DOHH2 (cell line): ENCODE results near the gene ZBTB40.

Experiments used
- H3F3A ChIP-seq: fragments of 200-600 bp; sonication (generic), shearing (Covaris generic); 2 replicates; pipeline ENCODE4 v1.6.0; 2016; ENCODE audit warnings: antibody characterized with exemption, mild to moderate bottlenecking; ENCODE audit not compliant: control insufficient read depth, insufficient read depth
- H3K27ac ChIP-seq: fragments of 200-600 bp; sonication (generic); 2 replicates; pipeline ENCODE4 v1.5.1; 2014; ENCODE audit warnings: low read depth, mild to moderate bottlenecking, low read length, moderate library complexity
- H3K27me3 ChIP-seq: fragments of 200-600 bp; sonication (generic); 2 replicates; pipeline ENCODE4 v1.6.1; 2014; ENCODE audit warnings: mild to moderate bottlenecking, low read length, mixed read lengths; ENCODE audit not compliant: control insufficient read depth
- H3K36me3 ChIP-seq: fragments of 200-600 bp; sonication (generic); 2 replicates; pipeline ENCODE4 v1.6.1; 2014; ENCODE audit warnings: mild to moderate bottlenecking, low read length, moderate library complexity, mixed read lengths; ENCODE audit not compliant: control insufficient read depth
- H3K4me1 ChIP-seq: fragments of 200-600 bp; sonication (generic); 2 replicates; pipeline ENCODE4 v1.6.1; 2014; ENCODE audit warnings: mild to moderate bottlenecking, low read length, mixed read lengths; ENCODE audit not compliant: control insufficient read depth
- H3K4me2 ChIP-seq: fragments of 200-600 bp; sonication (generic); 2 replicates; pipeline ENCODE4 v1.6.0; 2014; ENCODE audit warnings: mild to moderate bottlenecking, low read length, moderate library complexity
- H3K4me3 ChIP-seq: fragments of 200-600 bp; sonication (generic); 2 replicates; pipeline ENCODE4 v1.5.1; 2014; ENCODE audit warnings: mild to moderate bottlenecking, low read length, mixed read lengths
- H3K79me2 ChIP-seq: fragments of 200-600 bp; sonication (generic); 2 replicates; pipeline ENCODE4 v1.6.1; 2014; ENCODE audit warnings: mild to moderate bottlenecking, low read length, mixed read lengths; ENCODE audit not compliant: control insufficient read depth
- H3K9me2 ChIP-seq: fragments of 200-600 bp; sonication (generic); replicated peaks from 2 replicates; pipeline ENCODE4 v1.6.1; 2014; ENCODE audit warnings: mild to moderate bottlenecking, low read length, mixed read lengths; ENCODE audit not compliant: control insufficient read depth
- H3K9me3 ChIP-seq: fragments of 200-600 bp; sonication (generic); 2 replicates; pipeline ENCODE4 v1.6.1; 2014; ENCODE audit warnings: antibody characterized with exemption, low read length, mixed read lengths; ENCODE audit not compliant: control insufficient read depth, insufficient read depth
- H4K20me1 ChIP-seq: fragments of 200-600 bp; sonication (generic); 2 replicates; pipeline ENCODE4 v1.6.0; 2014; ENCODE audit warnings: low read depth, mild to moderate bottlenecking, antibody characterized with exemption, low read length, moderate library complexity; ENCODE audit not compliant: control insufficient read depth, insufficient read depth
- EZH2phosphoT487 ChIP-seq: fragments of 200-600 bp; sonication (generic); IDR thresholded peaks from 2 replicates; pipeline ENCODE4 v1.6.1; 2017; ENCODE audit warnings: borderline replicate concordance, mild to moderate bottlenecking, antibody characterized with exemption, low read length, moderate library complexity, mixed read lengths
- TF ChIP-seq, protein P1 (sequence below): fragments of 200-600 bp; sonication (generic); IDR thresholded peaks from one replicate; pipeline ENCODE4 v1.5.1; 2014; ENCODE audit warnings: antibody characterized with exemption, mild to moderate bottlenecking, low read depth, low read length; ENCODE audit not compliant: poor library complexity, severe bottlenecking

Gene ZBTB40

DNA sequence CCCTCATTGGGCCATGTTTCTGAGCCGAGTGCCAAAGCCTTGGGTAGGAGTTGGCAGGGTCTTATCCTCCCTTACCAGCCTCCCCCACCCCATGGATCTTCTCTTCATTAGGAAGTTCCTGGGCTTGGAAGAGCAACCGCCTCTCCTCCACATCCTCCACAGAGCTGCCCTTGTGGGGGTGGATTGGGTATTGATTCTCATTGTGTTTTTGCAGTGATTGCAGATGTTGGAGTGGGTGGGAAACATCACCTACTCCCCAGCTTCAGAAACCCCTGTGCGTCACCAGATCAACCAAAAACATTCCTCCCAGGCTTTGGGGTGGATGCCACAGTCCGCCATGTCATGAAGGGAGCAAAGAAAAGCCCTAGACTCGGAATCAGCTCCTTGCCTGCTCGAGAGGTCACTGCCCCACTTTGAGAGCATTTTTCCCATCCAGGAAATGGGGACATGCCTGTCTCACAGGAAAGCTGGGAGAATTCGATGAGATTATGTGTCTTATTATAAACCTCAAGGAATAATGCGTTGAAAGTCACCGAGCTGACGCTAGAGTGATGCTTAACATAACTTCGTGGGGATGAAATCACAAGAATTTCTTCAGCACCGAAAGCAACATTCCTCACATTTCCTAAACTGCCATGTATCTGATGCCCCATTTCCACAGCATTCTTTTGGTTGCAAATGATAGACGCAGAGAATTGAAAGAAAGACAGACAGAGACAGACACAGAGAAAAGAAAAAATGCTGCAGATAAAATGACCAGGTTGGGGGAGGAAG lies 44.7 kb upstream of the ZBTB40 start:
- no peaks in the 10 kb centered on the region for H3K4me1 ChIP-seq
- no peaks in the 10 kb centered on the region for H4K20me1 ChIP-seq
- no peaks in the 10 kb centered on the region for H3K9me3 ChIP-seq
- H3K79me2 ChIP-seq, result no peaks in the 10 kb centered on the region
- 0 out of 2 replicates have a peak, but pooled peaks cover 2% of the 10 kb centered on the region for H3K27me3 ChIP-seq
- H3K4me3 ChIP-seq, result no peak overlapping the region
- H3K36me3 ChIP-seq, result no peaks in the 10 kb centered on the region
- no peaks in the 10 kb centered on the region for H3F3A ChIP-seq
- no peaks in the 10 kb centered on the region for H3K9me2 ChIP-seq
- H3K4me2 ChIP-seq, result no peak overlapping the region
- TF ChIP-seq EZH2phosphoT487, result no peak
- TF ChIP-seq, protein P1, sequence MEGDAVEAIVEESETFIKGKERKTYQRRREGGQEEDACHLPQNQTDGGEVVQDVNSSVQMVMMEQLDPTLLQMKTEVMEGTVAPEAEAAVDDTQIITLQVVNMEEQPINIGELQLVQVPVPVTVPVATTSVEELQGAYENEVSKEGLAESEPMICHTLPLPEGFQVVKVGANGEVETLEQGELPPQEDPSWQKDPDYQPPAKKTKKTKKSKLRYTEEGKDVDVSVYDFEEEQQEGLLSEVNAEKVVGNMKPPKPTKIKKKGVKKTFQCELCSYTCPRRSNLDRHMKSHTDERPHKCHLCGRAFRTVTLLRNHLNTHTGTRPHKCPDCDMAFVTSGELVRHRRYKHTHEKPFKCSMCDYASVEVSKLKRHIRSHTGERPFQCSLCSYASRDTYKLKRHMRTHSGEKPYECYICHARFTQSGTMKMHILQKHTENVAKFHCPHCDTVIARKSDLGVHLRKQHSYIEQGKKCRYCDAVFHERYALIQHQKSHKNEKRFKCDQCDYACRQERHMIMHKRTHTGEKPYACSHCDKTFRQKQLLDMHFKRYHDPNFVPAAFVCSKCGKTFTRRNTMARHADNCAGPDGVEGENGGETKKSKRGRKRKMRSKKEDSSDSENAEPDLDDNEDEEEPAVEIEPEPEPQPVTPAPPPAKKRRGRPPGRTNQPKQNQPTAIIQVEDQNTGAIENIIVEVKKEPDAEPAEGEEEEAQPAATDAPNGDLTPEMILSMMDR, result no peak
- no peak overlapping the region for H3K27ac ChIP-seq

DNA sequence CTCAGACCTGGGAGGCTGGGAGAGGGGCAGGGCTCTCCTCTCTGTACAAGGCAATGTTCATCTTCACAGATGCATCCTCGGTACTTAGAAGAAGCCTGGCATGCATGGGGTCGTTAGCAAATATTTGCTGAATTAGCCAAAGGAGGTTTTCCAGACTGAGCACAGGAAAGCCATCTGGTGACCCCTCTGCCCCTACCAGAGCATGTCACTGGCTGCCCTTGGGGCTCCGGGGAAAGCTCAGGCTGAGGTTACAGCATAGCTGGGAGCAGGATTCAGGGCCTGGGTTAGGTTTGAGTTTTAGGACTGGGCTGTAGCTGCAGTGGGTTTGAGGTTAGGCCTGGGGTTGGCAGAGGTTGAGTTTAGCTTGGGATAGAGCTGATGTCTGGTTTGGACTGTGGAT lies 43.4 kb upstream of the ZBTB40 start:
- TF ChIP-seq EZH2phosphoT487, result no peak
- TF ChIP-seq, protein P1, result no peak
- Histone ChIP-seq H3K4me3 (no peak overlapping the region), H3K79me2 (no peaks in the 10 kb centered on the region), H3K27me3 (0 out of 2 replicates have a peak, but pooled peaks cover 2% of the 10 kb centered on the region), H3K27ac (no peak overlapping the region), H3K9me3 (no peaks in the 10 kb centered on the region), H3K4me2 (no peak overlapping the region), H3K36me3 (no peaks in the 10 kb centered on the region), H3F3A (no peaks in the 10 kb centered on the region), H3K9me2 (no peaks in the 10 kb centered on the region), H4K20me1 (no peaks in the 10 kb centered on the region), H3K4me1 (no peaks in the 10 kb centered on the region)

DNA sequence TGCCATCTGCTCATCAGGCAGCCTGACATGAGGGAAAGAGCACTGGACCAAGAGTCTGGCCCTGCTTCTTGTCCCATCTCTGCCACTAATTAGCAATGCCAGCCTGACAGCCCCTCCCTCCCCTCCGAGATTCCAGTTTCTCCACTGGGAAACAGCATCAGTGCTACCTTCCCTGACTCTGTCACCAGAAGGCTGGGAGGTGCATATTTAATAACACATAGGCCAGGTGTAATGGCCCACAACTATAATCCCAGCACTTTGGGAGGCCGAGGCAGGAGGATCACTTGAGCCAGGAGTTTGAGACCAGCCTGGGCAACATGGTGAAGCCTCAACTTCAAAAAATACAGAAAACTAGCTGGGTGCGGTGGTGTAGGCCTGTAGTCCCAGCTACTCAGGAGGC lies 41.2 kb upstream of the ZBTB40 start:
- H3K4me2 ChIP-seq, result no peak overlapping the region
- no peaks in the 10 kb centered on the region for H3K9me2 ChIP-seq
- H3K27ac ChIP-seq, result no peak overlapping the region
- H3K79me2 ChIP-seq, result no peaks in the 10 kb centered on the region
- H3K4me1 ChIP-seq, result no peaks in the 10 kb centered on the region
- TF ChIP-seq EZH2phosphoT487, result no peak
- TF ChIP-seq, protein P1, result no peak
- H4K20me1 ChIP-seq, result no peaks in the 10 kb centered on the region
- no peaks in the 10 kb centered on the region for H3F3A ChIP-seq
- H3K36me3 ChIP-seq, result no peaks in the 10 kb centered on the region
- no peak overlapping the region for H3K4me3 ChIP-seq
- no peaks in the 10 kb centered on the region for H3K9me3 ChIP-seq
- no peaks in the 10 kb centered on the region for H3K27me3 ChIP-seq
